Neutrophil (primary cell): ENCODE measurements around the gene GNG13.

Experiments
- H3K27ac ChIP-seq: fragments of 200-600 bp; sonication (generic); 2 replicates; pipeline ENCODE4 v1.5.1; 2016; ENCODE audit warnings: mild to moderate bottlenecking, moderate library complexity
- H3K27me3 ChIP-seq: fragments of 200-600 bp; sonication (generic); 2 replicates; pipeline ENCODE4 v1.6.0; 2016; ENCODE audit warnings: mild to moderate bottlenecking
- H3K36me3 ChIP-seq: fragments of 200-600 bp; sonication (generic); 2 replicates; pipeline ENCODE4 v1.5.1; 2017
- H3K4me1 ChIP-seq, 2 experiments: fragments of 200-600 bp in 1 of 2; sonication (generic) in 1 of 2; 1 replicate in 1 of 2; 2 replicates in 1 of 2; pipeline versions ENCODE4 v1.5.1 to v1.6.1; 2013 to 2016; ENCODE audit warnings: low read depth in 1 of 2, low read length in 1 of 2, mild to moderate bottlenecking in 1 of 2, moderate library complexity in 1 of 2; ENCODE audit not compliant: control insufficient read depth in 1 of 2, insufficient read depth in 1 of 2
- H3K4me3 ChIP-seq, 2 experiments: fragments of 200-600 bp in 1 of 2; sonication (generic) in 1 of 2; 1 replicate in 1 of 2; 2 replicates in 1 of 2; pipeline ENCODE4 v1.5.1; 2013 to 2016; ENCODE audit warnings: low read depth in 1 of 2, low read length in 1 of 2, mild to moderate bottlenecking in 1 of 2, moderate library complexity in 1 of 2
- H3K9me3 ChIP-seq: fragments of 200-600 bp; sonication (generic); 2 replicates; pipeline ENCODE4 v1.5.1; 2016
- CTCF ChIP-seq: fragments of 200-600 bp; sonication (generic); IDR thresholded peaks from 2 replicates; pipeline ENCODE4 v1.5.1; 2016; ENCODE audit warnings: antibody characterized with exemption

GNG13 gene

GRCh38 chr16:774086-775001 lies 26.2 kb downstream of the GNG13 start:
- H3K4me3 ChIP-seq, result no peak overlapping the region
- no peak overlapping the region for H3K27ac ChIP-seq
- no peak for TF ChIP-seq CTCF
- H3K27me3 ChIP-seq, result peaks cover 39% of the 10 kb centered on the region
- H3K9me3 ChIP-seq, result no peaks in the 10 kb centered on the region
- no peaks in the 10 kb centered on the region for H3K36me3 ChIP-seq
- H3K4me1 ChIP-seq, result no peaks in the 10 kb centered on the region

- TF ChIP-seq CTCF, result no peak
- no peak overlapping the region for H3K27ac ChIP-seq
Measured at GRCh38 chr16:772959-773358, 27.6 kb downstream of the GNG13 start.

GRCh38 chr16:770411-770810 lies 30.1 kb downstream of the GNG13 start:
- no peaks in the 10 kb centered on the region for H3K36me3 ChIP-seq
- H3K9me3 ChIP-seq, result no peaks in the 10 kb centered on the region
- H3K27ac ChIP-seq, result no peak overlapping the region
- no peaks in the 10 kb centered on the region for H3K4me1 ChIP-seq
- no peak overlapping the region for H3K4me3 ChIP-seq
- TF ChIP-seq CTCF, result no peak
- peaks cover 16% of the 10 kb centered on the region for H3K27me3 ChIP-seq

More at GRCh38 chr16:772959-773358, 27.6 kb downstream of the GNG13 start:
- Histone ChIP-seq H3K9me3 (no peaks in the 10 kb centered on the region), H3K36me3 (no peaks in the 10 kb centered on the region), H3K27me3 (peaks cover 36% of the 10 kb centered on the region), H3K4me3 (no peak overlapping the region), H3K4me1 (no peaks in the 10 kb centered on the region)

- TF ChIP-seq CTCF, result no peak
- no peak overlapping the region for H3K27ac ChIP-seq
- no peak overlapping the region for H3K4me3 ChIP-seq
- H3K9me3 ChIP-seq, result no peaks in the 10 kb centered on the region
- peaks cover 16% of the 10 kb centered on the region for H3K27me3 ChIP-seq
- no peaks in the 10 kb centered on the region for H3K4me1 ChIP-seq
- no peaks in the 10 kb centered on the region for H3K36me3 ChIP-seq
Measured at GRCh38 chr16:769934-770333, 30.6 kb downstream of the GNG13 start.

GRCh38 chr16:769184-769784 lies 31.2 kb downstream of the GNG13 start:
- H3K36me3 ChIP-seq, result no peaks in the 10 kb centered on the region
- TF ChIP-seq CTCF, result no peak
- no peak overlapping the region for H3K27ac ChIP-seq
- H3K4me3 ChIP-seq, result no peak overlapping the region
- H3K4me1 ChIP-seq, result no peaks in the 10 kb centered on the region
- no peaks in the 10 kb centered on the region for H3K9me3 ChIP-seq
- peaks cover 16% of the 10 kb centered on the region for H3K27me3 ChIP-seq
